ENCODE measurements around the gene KIAA1958.

GRCh38 chr9:112537561-112537960 lies 50.9 kb downstream of the KIAA1958 start:
- TF ChIP-seq EZH2 (IDR thresholded peaks at IDR 0.05; ENCODE audit: low read depth, unreplicated experiment), result no peak
- no peak for TF ChIP-seq CTCF (conservative IDR thresholded peaks at IDR 0.05; ENCODE audit: low read depth in 2 of 2)
- no peak for TF ChIP-seq EZH2phosphoT487 (IDR thresholded peaks at IDR 0.05; ENCODE audit: unreplicated experiment)
- no peak for TF ChIP-seq REST (IDR thresholded peaks at IDR 0.05; ENCODE audit: unreplicated experiment)
- TF ChIP-seq POLR2AphosphoS5 (IDR thresholded peaks at IDR 0.05; ENCODE audit: low read depth), result no peak
- no peak for TF ChIP-seq JUNB (IDR thresholded peaks at IDR 0.05; ENCODE audit: unreplicated experiment)
- no peak for TF ChIP-seq CREB1 (CRISPR knock-in tag; IDR thresholded peaks at IDR 0.05; ENCODE audit: low read depth)
- no peak for TF ChIP-seq NANOG (IDR thresholded peaks at IDR 0.05; ENCODE audit: borderline replicate concordance)
- no peak for TF ChIP-seq STAT1 (IDR thresholded peaks at IDR 0.05; ENCODE audit: unreplicated experiment)
- TF ChIP-seq ZNF114 (CRISPR knock-in tag; IDR thresholded peaks at IDR 0.05), result no peak
- no peak for TF ChIP-seq ZNF462 (CRISPR knock-in tag; IDR thresholded peaks at IDR 0.05)
- TF ChIP-seq ETS1 (IDR thresholded peaks at IDR 0.05), result no peak
